HepG2 (cell line): ENCODE measurements around the gene ABCA13. TPM values are rescaled to one million over a fixed set of nuclear protein-coding genes. Genes with fewer than 3 reads are reported as not detected.

ENCODE experiments used
- AHR ChIP-seq: IDR thresholded peaks from 2 replicates; pipeline ENCODE4 v1.6.1; 2018; ENCODE audit warnings: missing genetic modification reagents, missing compliant biosample characterization
- ATF6 ChIP-seq: sonication (generic); formaldehyde crosslinking; conservative IDR thresholded peaks from 2 replicates; pipeline ENCODE4 v1.4.0; 2020; ENCODE audit warnings: missing genetic modification reagents
- CREBL2 ChIP-seq: sonication (generic); formaldehyde crosslinking; IDR thresholded peaks from 2 replicates; pipeline ENCODE4 v1.8.1; 2023; ENCODE audit warnings: missing genetic modification reagents, mild to moderate bottlenecking, borderline replicate concordance
- HNRNPUL1 ChIP-seq: fragments of 200-400 bp; formaldehyde crosslinking; IDR thresholded peaks from 2 replicates; pipeline ENCODE4 v1.6.1; 2017; ENCODE audit warnings: low read depth, mild to moderate bottlenecking, low read length, moderate library complexity
- HOXA3 ChIP-seq: sonication (generic); formaldehyde crosslinking; IDR thresholded peaks from 2 replicates; pipeline ENCODE4 v1.5.0; 2020; ENCODE audit warnings: missing genetic modification reagents
- KLF11 ChIP-seq: IDR thresholded peaks from 2 replicates; pipeline ENCODE4 v1.6.1; 2016; ENCODE audit warnings: missing compliant biosample characterization
- NCOA5 ChIP-seq: sonication (generic); formaldehyde crosslinking; IDR thresholded peaks from 2 replicates; pipeline ENCODE4 v1.4.0; 2020; ENCODE audit warnings: missing genetic modification reagents
- NFYB ChIP-seq: sonication (generic); formaldehyde crosslinking; IDR thresholded peaks from 2 replicates; pipeline ENCODE4 v1.4.0; 2020; ENCODE audit warnings: missing genetic modification reagents
- NR0B2 ChIP-seq: sonication (generic); formaldehyde crosslinking; IDR thresholded peaks from 2 replicates; pipeline ENCODE4 v1.4.0; 2020; ENCODE audit warnings: mild to moderate bottlenecking, missing genetic modification reagents
- POLR2AphosphoS5 ChIP-seq: IDR thresholded peaks from 2 replicates; pipeline ENCODE4 v1.6.1; 2012; ENCODE audit warnings: low read depth, low read length
- PTBP1 ChIP-seq: fragments of 200-400 bp; formaldehyde crosslinking; IDR thresholded peaks from 2 replicates; pipeline ENCODE4 v1.6.1; 2018; ENCODE audit warnings: low read length, low read depth; ENCODE audit not compliant: poor library complexity, severe bottlenecking
- TEAD2 ChIP-seq: sonication (generic); formaldehyde crosslinking; IDR thresholded peaks from 2 replicates; pipeline ENCODE4 v1.9.0; 2021; ENCODE audit warnings: missing genetic modification reagents
- XRCC5 ChIP-seq: fragments of 200-400 bp; formaldehyde crosslinking; optimal IDR thresholded peaks from 2 replicates; pipeline ENCODE3; 2017; ENCODE audit warnings: mild to moderate bottlenecking, low read length
- ZBTB33 ChIP-seq: sonication (generic); formaldehyde crosslinking; IDR thresholded peaks from 2 replicates; pipeline ENCODE4 v1.4.0; 2020; ENCODE audit warnings: missing genetic modification reagents
- ZNF124 ChIP-seq: sonication (generic); formaldehyde crosslinking; IDR thresholded peaks from 2 replicates; pipeline ENCODE4 v1.4.0; 2020; ENCODE audit warnings: missing genetic modification reagents
- ZNF224 ChIP-seq: sonication (generic); formaldehyde crosslinking; IDR thresholded peaks from 2 replicates; pipeline ENCODE4 v1.5.0; 2020; ENCODE audit warnings: mild to moderate bottlenecking, missing genetic modification reagents
- ZNF263 ChIP-seq: sonication (generic); formaldehyde crosslinking; IDR thresholded peaks from 2 replicates; pipeline ENCODE4 v1.4.0; 2020; ENCODE audit warnings: missing genetic modification reagents
- ZNF343 ChIP-seq: sonication (generic); formaldehyde crosslinking; IDR thresholded peaks from 2 replicates; pipeline ENCODE4 v1.4.0; 2020; ENCODE audit warnings: mild to moderate bottlenecking, missing genetic modification reagents
- ZNF562 ChIP-seq: sonication (generic); formaldehyde crosslinking; IDR thresholded peaks from 2 replicates; pipeline ENCODE4 v1.8.0; 2022; ENCODE audit warnings: missing genetic modification reagents, borderline replicate concordance
- ZNF644 ChIP-seq: IDR thresholded peaks from 2 replicates; pipeline ENCODE4 v1.6.1; 2016; ENCODE audit warnings: low read depth
- ZNF652 ChIP-seq: IDR thresholded peaks from 2 replicates; pipeline ENCODE4 v1.6.1; 2016; ENCODE audit warnings: low read depth, borderline replicate concordance
- ZNF740 ChIP-seq: sonication (generic); formaldehyde crosslinking; IDR thresholded peaks from 2 replicates; pipeline ENCODE4 v1.4.0; 2020; ENCODE audit warnings: missing genetic modification reagents
- ZNF816 ChIP-seq: sonication (generic); formaldehyde crosslinking; IDR thresholded peaks from 2 replicates; pipeline ENCODE4 v1.8.0; 2022; ENCODE audit warnings: missing genetic modification reagents, mild to moderate bottlenecking, borderline replicate concordance
- ZSCAN31 ChIP-seq: sonication (generic); formaldehyde crosslinking; IDR thresholded peaks from 2 replicates; pipeline ENCODE4 v1.5.0; 2020; ENCODE audit warnings: low read depth, mild to moderate bottlenecking, missing genetic modification reagents
- polyA plus RNA-seq, 8 experiments: library from polyadenylated mRNA; depleted of rRNA in 3 of 8; stranded (reverse) in 7 of 8; unstranded in 1 of 8; fragments of >200 nt; fragmentation: Illumina TruSeq in 4 of 8; extraction: Trizol in 4 of 8; gene quantifications; 2 replicates each; pipeline versions ENCODE4 v1.2.1 to v1.2.3, GENCODE V29; 2011 to 2016; ENCODE audit warnings: low read depth in 4 of 8, missing spikeins in 1 of 8, mixed read lengths in 1 of 8; ENCODE audit not compliant: insufficient read depth in 1 of 8
- total RNA-seq, 5 experiments: library from RNA; depleted of rRNA; stranded (reverse); fragments of >200 nt; fragmentation: Illumina TruSeq; extraction: Trizol; gene quantifications; 2 replicates each; pipeline ENCODE4 v1.2.3, GENCODE V29; 2016; ENCODE audit warnings: low read depth in 1 of 5
- TF ChIP-seq, protein P1 (sequence below): sonication (generic); formaldehyde crosslinking; IDR thresholded peaks from 2 replicates; pipeline ENCODE4 v1.9.0; 2022; ENCODE audit warnings: low read depth, missing genetic modification reagents

ABCA13 gene
- total and polyA plus RNA-seq, 2 of the 13 experiments (the other 11 are each of a cell fraction or from before 2014, with no cell fraction given): 0.03 TPM; not detected in 1

DNA sequence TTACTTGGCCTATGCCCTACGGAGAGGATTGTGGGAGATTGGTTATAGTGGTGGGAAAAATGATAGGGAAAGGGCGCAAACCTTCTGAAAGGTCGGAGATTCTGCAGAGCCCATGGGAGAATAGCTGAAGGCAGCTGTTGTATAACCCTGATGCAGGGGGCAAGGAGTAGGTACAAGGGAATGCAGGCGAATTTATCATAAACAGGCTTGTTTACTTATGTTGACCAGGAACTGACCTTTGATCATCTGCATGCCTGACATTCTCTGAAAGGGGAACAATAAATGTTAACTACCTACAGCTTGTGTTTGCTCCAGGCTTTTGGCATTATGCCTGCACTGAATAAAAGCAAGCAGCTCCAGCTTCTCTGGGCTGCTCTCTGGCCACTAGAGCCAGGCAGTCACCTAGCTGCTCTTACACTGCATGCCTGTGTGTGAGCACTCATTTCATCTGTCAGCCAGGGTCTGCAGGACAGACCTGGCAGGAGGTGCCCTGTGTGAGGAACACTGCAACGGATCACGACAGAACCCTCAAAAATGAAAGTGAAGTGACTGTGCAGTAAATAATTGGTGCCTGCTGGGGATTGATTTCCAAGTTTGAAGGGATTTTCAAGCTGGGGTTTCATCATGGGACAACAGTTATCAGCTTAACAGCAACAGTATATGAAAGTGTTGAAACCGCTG is 31.1 kb upstream of the ABCA13 start (continued):
- no peak for TF ChIP-seq NR0B2 (CRISPR knock-in tag)
- TF ChIP-seq ZNF224 (CRISPR knock-in tag): no peak
- TF ChIP-seq ZBTB33 (CRISPR knock-in tag): no peak
- TF ChIP-seq HNRNPUL1: no peak
- TF ChIP-seq TEAD2 (CRISPR knock-in tag): no peak
- TF ChIP-seq AHR: no peak
- peak; percentile 55 for TF ChIP-seq XRCC5
- no peak for TF ChIP-seq ATF6 (CRISPR knock-in tag)
- peak; percentile 64; the same call in 1 of the 2 replicates for TF ChIP-seq ZNF644
- TF ChIP-seq ZNF263 (CRISPR knock-in tag): peak; percentile 45; the same call in 1 of the 2 replicates
- peak; percentile 66; the same call in 1 of the 2 replicates for TF ChIP-seq ZSCAN31
- peak; percentile 68 for TF ChIP-seq POLR2AphosphoS5
- TF ChIP-seq ZNF562: no peak
- TF ChIP-seq ZNF816 (CRISPR knock-in tag): no peak
- peak; percentile 57 for TF ChIP-seq HOXA3 (CRISPR knock-in tag)
- TF ChIP-seq PTBP1: no peak
- TF ChIP-seq KLF11: no peak
- no peak for TF ChIP-seq ZNF740 (CRISPR knock-in tag)
- TF ChIP-seq, protein P1, sequence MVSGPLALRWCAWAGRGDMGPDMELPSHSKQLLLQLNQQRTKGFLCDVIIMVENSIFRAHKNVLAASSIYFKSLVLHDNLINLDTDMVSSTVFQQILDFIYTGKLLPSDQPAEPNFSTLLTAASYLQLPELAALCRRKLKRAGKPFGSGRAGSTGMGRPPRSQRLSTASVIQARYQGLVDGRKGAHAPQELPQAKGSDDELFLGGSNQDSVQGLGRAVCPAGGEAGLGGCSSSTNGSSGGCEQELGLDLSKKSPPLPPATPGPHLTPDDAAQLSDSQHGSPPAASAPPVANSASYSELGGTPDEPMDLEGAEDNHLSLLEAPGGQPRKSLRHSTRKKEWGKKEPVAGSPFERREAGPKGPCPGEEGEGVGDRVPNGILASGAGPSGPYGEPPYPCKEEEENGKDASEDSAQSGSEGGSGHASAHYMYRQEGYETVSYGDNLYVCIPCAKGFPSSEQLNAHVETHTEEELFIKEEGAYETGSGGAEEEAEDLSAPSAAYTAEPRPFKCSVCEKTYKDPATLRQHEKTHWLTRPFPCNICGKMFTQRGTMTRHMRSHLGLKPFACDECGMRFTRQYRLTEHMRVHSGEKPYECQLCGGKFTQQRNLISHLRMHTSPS (CRISPR knock-in tag): 0 out of 2 replicates have a peak, but pooled peaks have one; percentile 64
- peak; percentile 25; the same call in 1 of the 2 replicates for TF ChIP-seq NFYB (CRISPR knock-in tag)
- no peak for TF ChIP-seq ZNF124 (CRISPR knock-in tag)
- no peak for TF ChIP-seq NCOA5 (CRISPR knock-in tag)
- no peak for TF ChIP-seq CREBL2 (CRISPR knock-in tag)
- TF ChIP-seq ZNF652 (CRISPR knock-in tag): peak; percentile 67; the same call in 1 of the 2 replicates
- TF ChIP-seq ZNF343 (CRISPR knock-in tag): no peak
